Tibial artery (tissue), 4 donors: ENCODE data around the gene HRCT1.
A peak's percentile ranks its signal among the peaks of the same experiment; 100 is the strongest.
"Not testable (repeated sequence)": the region's sequence is repeated elsewhere in the genome, so short reads cannot be mapped to it uniquely, and the experiment has no call there.

ENCODE experiments used
- DNase-seq, 2 donors: peaks; one replicate each; pipeline ENCODE4 v3.0.0-alpha.2; 2019
- H3K27ac ChIP-seq, 2 donors: fragments of 200-600 bp; sonication (generic) in 1 of 2; 1 replicate in 1 of 2; 2 replicates in 1 of 2; pipeline ENCODE4 v1.5.1; 2018 to 2019; ENCODE audit warnings: mild to moderate bottlenecking in 1 of 2
- H3K27me3 ChIP-seq, 2 donors: fragments of 200-600 bp; sonication (generic) in 1 of 2; one replicate each; pipeline versions ENCODE4 v1.5.1 to v1.6.0; 2016 to 2019
- H3K36me3 ChIP-seq, 3 donors: fragments of 200-600 bp; sonication (generic) in 2 of 3; one replicate each; pipeline ENCODE4 v1.5.1; 2016 to 2019; ENCODE audit warnings: mild to moderate bottlenecking in 2 of 3
- H3K4me1 ChIP-seq, 4 donors: fragments of 200-600 bp; sonication (generic) in 2 of 4; 1 replicate in 3 of 4; 2 replicates in 1 of 4; pipeline ENCODE4 v1.5.1; 2016 to 2019
- H3K4me3 ChIP-seq, 2 donors: fragments of 200-600 bp; sonication (generic) in 1 of 2; 1 replicate in 1 of 2; 2 replicates in 1 of 2; pipeline ENCODE4 v1.5.1; 2018 to 2019; ENCODE audit warnings: mild to moderate bottlenecking in 2 of 2
- H3K9me3 ChIP-seq, 3 donors: fragments of 200-600 bp; sonication (generic) in 1 of 3; one replicate each; pipeline ENCODE4 v1.5.1; 2016 to 2019
- intact Hi-C: fragments of 100-400 bp; cut with DNase I; formaldehyde crosslinking; loops from one replicate; pipeline ENCODE4 v1.15.0; 2023; ENCODE audit warnings: low total_unique reads
- TF ChIP-seq, protein P1 (sequence below), 2 experiments: fragments of 200-600 bp in 1 of 2; fragments of 450-650 bp in 1 of 2; IDR thresholded peaks; one replicate each; pipeline ENCODE4 v1.5.1; 2017 to 2019; ENCODE audit warnings: antibody characterized with exemption in 2 of 2, mild to moderate bottlenecking in 1 of 2, moderate library complexity in 1 of 2

HRCT1 gene

GRCh38 chr9:35896570-35896969 lies 9.4 kb upstream of the HRCT1 start:
- no peaks in the 10 kb centered on the region for H3K4me1 ChIP-seq
- TF ChIP-seq, protein P1, sequence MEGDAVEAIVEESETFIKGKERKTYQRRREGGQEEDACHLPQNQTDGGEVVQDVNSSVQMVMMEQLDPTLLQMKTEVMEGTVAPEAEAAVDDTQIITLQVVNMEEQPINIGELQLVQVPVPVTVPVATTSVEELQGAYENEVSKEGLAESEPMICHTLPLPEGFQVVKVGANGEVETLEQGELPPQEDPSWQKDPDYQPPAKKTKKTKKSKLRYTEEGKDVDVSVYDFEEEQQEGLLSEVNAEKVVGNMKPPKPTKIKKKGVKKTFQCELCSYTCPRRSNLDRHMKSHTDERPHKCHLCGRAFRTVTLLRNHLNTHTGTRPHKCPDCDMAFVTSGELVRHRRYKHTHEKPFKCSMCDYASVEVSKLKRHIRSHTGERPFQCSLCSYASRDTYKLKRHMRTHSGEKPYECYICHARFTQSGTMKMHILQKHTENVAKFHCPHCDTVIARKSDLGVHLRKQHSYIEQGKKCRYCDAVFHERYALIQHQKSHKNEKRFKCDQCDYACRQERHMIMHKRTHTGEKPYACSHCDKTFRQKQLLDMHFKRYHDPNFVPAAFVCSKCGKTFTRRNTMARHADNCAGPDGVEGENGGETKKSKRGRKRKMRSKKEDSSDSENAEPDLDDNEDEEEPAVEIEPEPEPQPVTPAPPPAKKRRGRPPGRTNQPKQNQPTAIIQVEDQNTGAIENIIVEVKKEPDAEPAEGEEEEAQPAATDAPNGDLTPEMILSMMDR (IDR thresholded peaks at IDR 0.05): no peak
- DNase-seq: no peak
- H3K27me3 ChIP-seq: no peaks in the 10 kb centered on the region
- no peaks in the 10 kb centered on the region for H3K9me3 ChIP-seq
- no peak overlapping the region for H3K27ac ChIP-seq
- intact Hi-C loops: loop anchor here (10.0 kb wide), 1 partner anchor 118 kb away; no protein-coding TSS in a partner anchor
- no peak overlapping the region for H3K4me3 ChIP-seq
- H3K36me3 ChIP-seq: no peaks in the 10 kb centered on the region

DNA sequence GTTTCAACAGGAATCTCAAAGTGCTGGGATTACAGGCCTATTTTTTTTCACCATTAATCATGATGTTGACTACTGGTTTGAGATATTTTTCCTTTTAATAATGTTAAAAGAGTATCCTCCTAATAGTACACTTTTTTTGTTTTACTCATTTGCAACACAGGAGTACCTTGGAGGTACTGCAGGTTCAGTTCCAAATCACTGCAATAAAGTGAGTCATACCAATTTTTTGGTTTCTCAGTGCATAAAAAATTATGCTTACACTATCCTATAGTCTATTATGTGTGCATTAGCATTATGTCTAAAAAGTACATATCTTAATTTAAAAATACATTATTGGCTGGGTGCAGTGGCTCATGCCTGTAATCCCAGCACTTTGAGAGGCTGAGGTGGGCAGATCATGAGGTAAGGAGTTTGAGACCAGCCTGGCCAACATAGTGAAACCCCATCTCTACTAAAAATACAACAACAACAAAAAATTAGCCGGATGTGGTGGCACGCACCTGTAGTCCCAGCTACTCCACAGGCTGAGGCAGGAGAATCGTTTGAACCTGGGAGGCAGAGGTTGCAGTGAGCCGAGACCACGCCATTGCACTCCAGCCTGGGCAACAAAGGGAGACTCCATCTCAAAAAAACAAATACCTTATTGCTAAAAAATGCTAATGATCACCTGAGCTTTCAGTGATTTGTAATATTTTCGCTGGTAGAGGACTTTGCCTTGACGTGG lies 8.5 kb upstream of the HRCT1 start:
- not testable (repeated sequence) for H3K4me1 ChIP-seq, H3K9me3 ChIP-seq, H3K27me3 ChIP-seq, H3K36me3 ChIP-seq, H3K4me3 ChIP-seq, H3K27ac ChIP-seq, DNase-seq
- intact Hi-C loops: loop anchor here (10.0 kb wide), 1 partner anchor 117 kb away; no protein-coding TSS in a partner anchor

DNA sequence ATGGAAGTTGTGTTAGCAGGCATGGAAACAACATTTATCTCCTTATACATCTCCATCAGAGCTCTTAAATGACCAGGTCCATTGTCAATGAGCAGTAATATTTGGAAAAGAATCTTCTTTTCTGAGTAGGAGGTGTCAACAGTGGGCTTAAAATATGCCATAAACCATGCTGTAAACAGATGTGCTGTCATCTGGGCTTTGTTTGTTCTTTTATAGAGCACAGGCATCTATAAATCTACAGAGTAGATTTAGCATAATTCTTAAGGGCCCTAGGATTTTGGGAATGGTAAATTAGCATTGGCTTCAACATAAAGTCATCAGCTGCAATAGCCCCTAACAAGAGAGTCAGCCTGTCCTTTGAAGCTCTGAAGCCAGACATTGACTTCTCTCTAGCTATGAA lies 7.7 kb upstream of the HRCT1 start:
- no peaks in the 10 kb centered on the region for H3K27me3 ChIP-seq
- H3K4me1 ChIP-seq: peaks cover 0 to 5% (median 4%) of the 10 kb centered on the region in 4 donors
- TF ChIP-seq, protein P1 (IDR thresholded peaks at IDR 0.05): no peak
- intact Hi-C loops: loop anchor here (10.0 kb wide), 1 partner anchor 116 kb away; no protein-coding TSS in a partner anchor
- DNase-seq: no peak
- H3K9me3 ChIP-seq: no peaks in the 10 kb centered on the region
- H3K36me3 ChIP-seq: no peaks in the 10 kb centered on the region
- no peak overlapping the region for H3K27ac ChIP-seq
- no peak overlapping the region for H3K4me3 ChIP-seq

DNA sequence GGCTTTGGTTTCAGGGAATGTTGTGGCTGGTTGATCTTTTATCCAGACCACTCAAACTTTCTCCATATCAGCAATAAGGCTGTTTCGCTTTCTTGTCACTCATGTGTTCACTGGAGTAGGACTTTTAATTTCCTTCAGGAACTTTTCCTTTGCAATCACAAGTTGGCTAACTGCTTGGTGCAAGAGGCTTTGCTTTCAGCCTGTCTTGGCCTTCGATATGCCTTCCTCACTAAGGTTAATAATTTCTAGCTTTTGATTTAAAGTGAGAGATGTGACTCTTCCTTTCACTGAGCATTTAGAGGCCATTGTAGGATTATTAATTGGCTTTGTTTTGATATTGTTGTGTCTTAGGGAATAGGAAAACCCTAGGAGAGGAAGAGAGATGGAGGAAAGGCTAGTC lies 7.0 kb upstream of the HRCT1 start:
- H3K27me3 ChIP-seq: no peaks in the 10 kb centered on the region
- TF ChIP-seq, protein P1 (IDR thresholded peaks at IDR 0.05): no peak
- no peaks in the 10 kb centered on the region for H3K9me3 ChIP-seq
- intact Hi-C loops: loop anchor here (10.0 kb wide), 1 partner anchor 116 kb away; no protein-coding TSS in a partner anchor
- no peaks in the 10 kb centered on the region for H3K36me3 ChIP-seq
- DNase-seq: no peak
- no peak overlapping the region for H3K27ac ChIP-seq
- H3K4me3 ChIP-seq: no peak overlapping the region
- peaks cover 0 to 12% (median 11%) of the 10 kb centered on the region in 4 donors for H3K4me1 ChIP-seq

DNA sequence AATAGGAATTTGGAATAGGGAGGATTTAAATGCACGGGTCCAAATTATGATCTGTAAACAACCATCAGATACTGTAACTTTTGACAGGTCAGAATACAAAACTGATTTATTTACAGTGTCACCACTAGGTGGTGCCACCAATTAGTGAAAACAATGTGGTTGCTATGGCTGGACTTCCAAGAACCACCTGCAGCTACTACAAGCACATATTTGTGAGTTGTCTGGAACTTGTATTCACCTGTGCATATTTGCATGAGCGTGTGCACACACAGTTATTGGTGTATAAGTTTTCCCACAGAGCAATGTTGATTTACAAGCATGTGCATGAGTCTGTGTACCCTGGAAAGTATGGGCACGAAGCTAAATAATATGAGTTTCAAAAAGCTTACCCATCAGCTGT lies 3.0 kb upstream of the HRCT1 start:
- Histone ChIP-seq H3K4me1 (peaks cover 4 to 52% (median 47%) of the 10 kb centered on the region in 4 donors), H3K27ac (peak overlapping the region in 1 of 2 donors; percentile 98), H3K9me3 (no peaks in the 10 kb centered on the region), H3K27me3 (no peaks in the 10 kb centered on the region), H3K4me3 (no peak overlapping the region), H3K36me3 (no peaks in the 10 kb centered on the region)
- no peak for DNase-seq
- intact Hi-C loops: loop anchor here (2.0 kb wide), 1 partner anchor 42 kb away; no protein-coding TSS in a partner anchor
- TF ChIP-seq, protein P1 (IDR thresholded peaks at IDR 0.05): peak; percentile 78 to 85

DNA sequence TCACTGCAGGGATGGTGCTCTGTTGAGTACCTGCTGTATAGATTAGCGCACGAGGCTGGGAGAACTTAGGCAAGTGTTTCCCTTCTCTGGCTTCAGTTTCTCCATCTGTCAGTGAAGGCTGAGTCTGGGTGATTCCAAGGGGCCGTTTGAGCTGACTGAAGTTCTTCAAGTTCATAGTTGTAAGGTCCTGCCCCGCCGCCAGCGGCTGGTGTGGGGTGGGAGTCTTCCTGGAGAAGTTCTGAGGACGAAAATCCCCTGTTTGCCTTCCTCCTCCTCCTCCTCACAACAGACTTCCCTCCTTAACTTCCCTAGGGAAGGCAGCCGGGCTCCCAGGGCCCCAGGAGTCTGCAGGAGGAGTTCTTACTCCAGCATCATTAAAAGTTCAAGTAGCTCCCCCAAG lies 1.7 kb upstream of the HRCT1 start:
- Histone ChIP-seq H3K27ac (peak overlapping the region; percentile 88 to 98), H3K27me3 (no peaks in the 10 kb centered on the region), H3K9me3 (no peaks in the 10 kb centered on the region), H3K4me3 (peak overlapping the region in 1 of 2 donors; percentile 57), H3K36me3 (no peaks in the 10 kb centered on the region), H3K4me1 (peaks cover 9 to 65% (median 60%) of the 10 kb centered on the region in 4 donors)
- TF ChIP-seq, protein P1 (IDR thresholded peaks at IDR 0.05): no peak
- DNase-seq: no peak
- intact Hi-C loops: no loop called here
